ENCODE results near the gene TAC1.
"Not testable (repeated sequence)": the region's sequence is repeated elsewhere in the genome, so short reads cannot be mapped to it uniquely, and the experiment has no call there.

TAC1 gene

GRCh38 chr7:97752215-97752614 lies 20.3 kb downstream of the TAC1 start:
- DNase-seq (ENCODE audit: extremely low spot score), result no peak
- ChIA-PET POLR2A (no interaction called here), CTCF (no interaction called here)
- TF ChIP-seq BHLHE40 (IDR thresholded peaks at IDR 0.05; ENCODE audit: borderline replicate concordance), result no peak

- DNase-seq (ENCODE audit: extremely low spot score), result no peak
- ChIA-PET CTCF (no interaction called here), POLR2A (no interaction called here)
- no peak for TF ChIP-seq BHLHE40 (IDR thresholded peaks at IDR 0.05; ENCODE audit: borderline replicate concordance)
- no peak for TF ChIP-seq PKNOX1 (IDR thresholded peaks at IDR 0.05)
- TF ChIP-seq SUZ12 (IDR thresholded peaks at IDR 0.05), result no peak
- TF ChIP-seq LEF1 (IDR thresholded peaks at IDR 0.05; ENCODE audit: borderline replicate concordance), result no peak
- TF ChIP-seq FOXK2 (IDR thresholded peaks at IDR 0.05), result no peak
- TF ChIP-seq ZNF384 (IDR thresholded peaks at IDR 0.05), result no peak
- no peak for TF ChIP-seq NFRKB (IDR thresholded peaks at IDR 0.05)
- TF ChIP-seq FOXA1 (IDR thresholded peaks at IDR 0.05), result no peak
- no peak for TF ChIP-seq TARDBP (IDR thresholded peaks at IDR 0.05)
- no peak for TF ChIP-seq SP1 (IDR thresholded peaks at IDR 0.05)
- TF ChIP-seq L3MBTL2 (conservative IDR thresholded peaks at IDR 0.05), result no peak
- no peak for TF ChIP-seq CTBP1 (IDR thresholded peaks at IDR 0.05; ENCODE audit: borderline replicate concordance)
- no peak for TF ChIP-seq ARNT (IDR thresholded peaks at IDR 0.05)
- no peak for TF ChIP-seq ELF4 (IDR thresholded peaks at IDR 0.05)
- no peak for TF ChIP-seq FOXM1 (IDR thresholded peaks at IDR 0.05; ENCODE audit: borderline replicate concordance)
- TF ChIP-seq HDGF (IDR thresholded peaks at IDR 0.05; ENCODE audit: borderline replicate concordance), result no peak
These were observed 25.9 kb downstream of the TAC1 start for GRCh38 chr7:97757824-97758223.

- ChIA-PET POLR2A (no interaction called here), CTCF (interaction anchor here (0.6 kb wide), 2 partner anchors 23 to 1286 kb away, joined by 3 read pairs; no protein-coding TSS in a partner anchor)
- no peak for DNase-seq (ENCODE audit: extremely low spot score)
- no peak for TF ChIP-seq CTBP1 (IDR thresholded peaks at IDR 0.05; ENCODE audit: borderline replicate concordance)
- no peak for TF ChIP-seq BHLHE40 (IDR thresholded peaks at IDR 0.05; ENCODE audit: borderline replicate concordance)
- TF ChIP-seq PKNOX1 (IDR thresholded peaks at IDR 0.05), result no peak
- no peak for TF ChIP-seq ZNF384 (IDR thresholded peaks at IDR 0.05)
- no peak for TF ChIP-seq SUZ12 (IDR thresholded peaks at IDR 0.05)
- no peak for TF ChIP-seq FOXM1 (IDR thresholded peaks at IDR 0.05; ENCODE audit: borderline replicate concordance)
- TF ChIP-seq FOXK2 (IDR thresholded peaks at IDR 0.05), result no peak
- no peak for TF ChIP-seq FOXA1 (IDR thresholded peaks at IDR 0.05)
These were observed 39.0 kb downstream of the TAC1 start for GRCh38 chr7:97770850-97771249.

GRCh38 chr7:97771576-97771975 lies 39.7 kb downstream of the TAC1 start:
- CTCF ChIA-PET, result no interaction called here
- POLR2A ChIA-PET, result no interaction called here
- no peak for DNase-seq (ENCODE audit: extremely low spot score)
- no peak for TF ChIP-seq CTBP1 (IDR thresholded peaks at IDR 0.05; ENCODE audit: borderline replicate concordance)
- TF ChIP-seq FOXM1 (IDR thresholded peaks at IDR 0.05; ENCODE audit: borderline replicate concordance), result no peak

- TF ChIP-seq ELF4 (IDR thresholded peaks at IDR 0.05) (no peak), FOXA1 (IDR thresholded peaks at IDR 0.05) (no peak), SP1 (IDR thresholded peaks at IDR 0.05) (no peak), CTBP1 (IDR thresholded peaks at IDR 0.05; ENCODE audit: borderline replicate concordance) (no peak), LEF1 (IDR thresholded peaks at IDR 0.05; ENCODE audit: borderline replicate concordance) (no peak), FOXK2 (IDR thresholded peaks at IDR 0.05) (no peak), ZNF384 (IDR thresholded peaks at IDR 0.05) (no peak), SUZ12 (IDR thresholded peaks at IDR 0.05) (no peak)
- ChIA-PET POLR2A (no interaction called here), CTCF (no interaction called here)
- DNase-seq (ENCODE audit: extremely low spot score), result no peak
These were observed 40.4 kb downstream of the TAC1 start for GRCh38 chr7:97772045-97772901.

GRCh38 chr7:97786398-97786797 lies 54.5 kb downstream of the TAC1 start:
- DNase-seq (ENCODE audit: extremely low spot score); CTCF ChIA-PET; POLR2A ChIA-PET: not testable (repeated sequence)
